MCF 10A (cell line): Measurements from ENCODE around the gene MYO3A. TPM values are rescaled to one million over a fixed set of nuclear protein-coding genes. Genes with fewer than 3 reads are reported as not detected.

Experiments
- BruUV-seq: library from RNA; stranded (reverse); fragments of 400-500 nt; replicated peaks from 2 replicates; lab custom pipeline; 2021; lab: Mats Ljungman, UMichigan
- CTCF ChIA-PET: fragments of 300-600 bp; sonication (Branson Sonifier 250); formaldehyde crosslinking; extraction: SDS; loops from one replicate; lab custom pipeline; 2021; ENCODE audit warnings: antibody characterized with exemption, inconsistent platforms; lab: Yijun Ruan, JAX
- POLR2A ChIA-PET: fragments of 300-600, 350-650 bp; sonication (Branson Sonifier 250); formaldehyde crosslinking; extraction: SDS; loops from one replicate; lab custom pipeline; 2020; ENCODE audit warnings: antibody characterized with exemption, inconsistent platforms; lab: Yijun Ruan, JAX
- DNase-seq: peaks from one replicate; pipeline ENCODE4 v3.0.0-alpha.2; 2018; ENCODE audit not compliant: unreplicated experiment
- H3K27ac Mint-ChIP-seq: one replicate; pipeline ENCODE4 v1.8.0; 2022; ENCODE audit warnings: mild to moderate bottlenecking, low read depth, mixed read lengths; ENCODE audit not compliant: unreplicated experiment
- H3K27me3 Mint-ChIP-seq: one replicate; pipeline ENCODE4 v1.8.0; 2022; ENCODE audit warnings: mixed read lengths; ENCODE audit not compliant: insufficient read depth, unreplicated experiment
- H3K36me3 Mint-ChIP-seq: one replicate; pipeline ENCODE4 v1.8.0; 2022; ENCODE audit warnings: mild to moderate bottlenecking, moderate library complexity, mixed read lengths; ENCODE audit not compliant: insufficient read depth, unreplicated experiment
- H3K4me1 Mint-ChIP-seq: one replicate; pipeline ENCODE4 v1.8.0; 2022; ENCODE audit warnings: mixed read lengths; ENCODE audit not compliant: insufficient read depth, unreplicated experiment
- H3K4me3 Mint-ChIP-seq: one replicate; pipeline ENCODE4 v1.8.0; 2022; ENCODE audit warnings: mild to moderate bottlenecking, moderate library complexity, mixed read lengths; ENCODE audit not compliant: unreplicated experiment
- H3K9me3 Mint-ChIP-seq: one replicate; pipeline ENCODE4 v1.8.0; 2022; ENCODE audit warnings: mixed read lengths; ENCODE audit not compliant: unreplicated experiment
- intact Hi-C: fragments of 100-400 bp; cut with micrococcal nuclease; formaldehyde crosslinking; loops from 2 replicates; pipeline ENCODE4 v1.14.1; 2022
- total RNA-seq: library from RNA; stranded (reverse); gene quantifications from 2 replicates; pipeline ENCODE4 v1.2.3, GENCODE V29; 2022
- TF ChIP-seq, protein P1 (sequence below): fragments of 200-600 bp; IDR thresholded peaks from one replicate; pipeline ENCODE4 v1.8.0; 2022; ENCODE audit warnings: antibody characterized with exemption, mild to moderate bottlenecking; ENCODE audit not compliant: unreplicated experiment

MYO3A gene
- total RNA-seq, 1 experiment from 2014 or later, result not detected

DNA sequence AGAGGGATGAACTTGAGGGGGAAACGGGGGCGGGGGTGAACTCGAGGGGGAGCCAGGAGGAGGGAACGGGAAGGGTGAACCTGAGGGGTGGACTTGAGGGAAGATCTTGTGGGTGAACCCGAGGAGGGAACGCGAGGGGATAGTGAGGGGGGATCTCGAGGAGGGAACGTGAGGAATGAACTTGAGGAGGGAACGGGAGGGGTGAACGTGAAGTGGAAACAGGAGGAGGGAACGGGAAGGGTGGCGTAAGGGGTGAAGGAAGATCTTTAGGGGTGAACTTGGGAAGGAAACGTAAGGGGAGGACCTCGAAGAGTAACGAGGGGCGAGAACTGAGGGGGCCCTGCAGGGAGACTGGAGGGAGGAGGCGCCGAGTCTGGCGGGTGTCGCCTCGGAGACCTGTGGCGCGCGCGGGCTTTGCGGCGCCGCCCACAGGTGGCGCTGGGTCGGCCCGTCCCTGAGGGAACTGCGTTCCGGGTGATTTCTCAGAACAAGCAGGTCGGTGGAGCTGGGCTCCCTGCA, 651 bp downstream of the MYO3A start:
- intact Hi-C loops, result no loop called here
- DNase-seq, result no peak
- Mint-ChIP-seq H3K4me1 (no peaks in the 10 kb centered on the region), H3K27ac (no peak overlapping the region), H3K4me3 (no peak overlapping the region), H3K27me3 (peaks cover 69% of the 10 kb centered on the region), H3K9me3 (no peaks in the 10 kb centered on the region), H3K36me3 (no peaks in the 10 kb centered on the region)
- no TSS peak for BruUV-seq
- TF ChIP-seq, protein P1, sequence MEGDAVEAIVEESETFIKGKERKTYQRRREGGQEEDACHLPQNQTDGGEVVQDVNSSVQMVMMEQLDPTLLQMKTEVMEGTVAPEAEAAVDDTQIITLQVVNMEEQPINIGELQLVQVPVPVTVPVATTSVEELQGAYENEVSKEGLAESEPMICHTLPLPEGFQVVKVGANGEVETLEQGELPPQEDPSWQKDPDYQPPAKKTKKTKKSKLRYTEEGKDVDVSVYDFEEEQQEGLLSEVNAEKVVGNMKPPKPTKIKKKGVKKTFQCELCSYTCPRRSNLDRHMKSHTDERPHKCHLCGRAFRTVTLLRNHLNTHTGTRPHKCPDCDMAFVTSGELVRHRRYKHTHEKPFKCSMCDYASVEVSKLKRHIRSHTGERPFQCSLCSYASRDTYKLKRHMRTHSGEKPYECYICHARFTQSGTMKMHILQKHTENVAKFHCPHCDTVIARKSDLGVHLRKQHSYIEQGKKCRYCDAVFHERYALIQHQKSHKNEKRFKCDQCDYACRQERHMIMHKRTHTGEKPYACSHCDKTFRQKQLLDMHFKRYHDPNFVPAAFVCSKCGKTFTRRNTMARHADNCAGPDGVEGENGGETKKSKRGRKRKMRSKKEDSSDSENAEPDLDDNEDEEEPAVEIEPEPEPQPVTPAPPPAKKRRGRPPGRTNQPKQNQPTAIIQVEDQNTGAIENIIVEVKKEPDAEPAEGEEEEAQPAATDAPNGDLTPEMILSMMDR, result no peak
- ChIA-PET CTCF (no interaction called here), POLR2A (no interaction called here)

- Mint-ChIP-seq H3K4me3 (no peak overlapping the region), H3K4me1 (no peaks in the 10 kb centered on the region), H3K36me3 (no peaks in the 10 kb centered on the region), H3K27ac (no peak overlapping the region), H3K9me3 (no peaks in the 10 kb centered on the region), H3K27me3 (peaks cover 78% of the 10 kb centered on the region)
- intact Hi-C loops, result no loop called here
- no TSS peak for BruUV-seq
- DNase-seq, result no peak
- TF ChIP-seq, protein P1, result no peak
- CTCF ChIA-PET, result no interaction called here
- POLR2A ChIA-PET, result no interaction called here
Measured at GRCh38 chr10:25938405-25938804, 4.4 kb downstream of the MYO3A start.

DNA sequence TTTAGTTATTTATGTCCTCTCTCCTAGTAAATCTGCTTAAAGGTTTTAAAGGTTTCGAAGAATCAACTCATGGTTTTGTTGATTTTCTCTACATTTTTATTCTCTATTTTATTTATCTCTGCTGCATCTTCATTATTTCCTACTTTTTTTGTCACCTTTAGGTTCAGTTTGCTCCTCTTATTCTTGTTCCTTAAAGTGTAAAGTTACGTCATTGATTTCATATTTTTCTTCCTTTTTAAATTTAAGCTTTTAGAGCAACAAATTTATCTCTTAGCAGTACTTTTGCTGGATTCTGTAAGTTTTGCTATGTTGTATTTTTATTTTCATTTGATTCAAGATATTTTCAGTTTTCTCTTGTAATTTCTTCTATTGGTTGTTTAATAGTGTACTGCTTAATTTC, 10.7 kb downstream of the MYO3A start:
- Mint-ChIP-seq H3K4me1 (no peaks in the 10 kb centered on the region), H3K36me3 (no peaks in the 10 kb centered on the region), H3K27me3 (peaks cover 75% of the 10 kb centered on the region), H3K4me3 (no peak overlapping the region), H3K27ac (no peak overlapping the region), H3K9me3 (no peaks in the 10 kb centered on the region)
- DNase-seq, result no peak
- ChIA-PET POLR2A (no interaction called here), CTCF (no interaction called here)
- TF ChIP-seq, protein P1, result no peak
- no TSS peak for BruUV-seq
- intact Hi-C loops, result no loop called here

DNA sequence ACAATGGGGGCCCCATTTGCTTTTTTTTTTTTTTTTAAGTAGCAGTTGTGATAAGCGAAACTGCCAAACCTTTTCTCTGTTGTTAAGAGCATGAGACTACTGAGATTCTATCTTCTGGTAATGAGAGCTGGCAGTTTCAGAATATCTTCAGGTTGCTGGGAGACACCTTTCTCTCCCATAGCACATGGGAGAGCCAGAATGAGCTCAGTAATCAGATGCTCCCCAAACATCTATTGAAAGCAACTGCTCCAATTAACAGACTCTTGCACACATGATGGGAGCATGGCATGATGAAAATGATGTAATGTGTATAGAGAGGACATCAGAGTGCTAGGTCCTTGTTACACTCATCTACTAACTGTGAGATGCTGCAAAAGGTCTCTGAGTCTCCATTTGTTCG, 18.8 kb downstream of the MYO3A start:
- CTCF ChIA-PET, result no interaction called here

More for the DNA sequence above, 18.8 kb downstream of the MYO3A start:
- no peak overlapping the region for H3K27ac Mint-ChIP-seq
- peaks cover 43% of the 10 kb centered on the region for H3K27me3 Mint-ChIP-seq
- BruUV-seq, result no TSS peak
- H3K4me1 Mint-ChIP-seq, result no peaks in the 10 kb centered on the region
- POLR2A ChIA-PET, result no interaction called here
- intact Hi-C loops, result no loop called here
- no peaks in the 10 kb centered on the region for H3K36me3 Mint-ChIP-seq
- TF ChIP-seq, protein P1, result no peak
- no peak overlapping the region for H3K4me3 Mint-ChIP-seq
- H3K9me3 Mint-ChIP-seq, result no peaks in the 10 kb centered on the region
- DNase-seq, result no peak
